Measurements from ENCODE around the gene FAM83D.
A peak's percentile ranks its signal among the peaks of the same experiment; 100 is the strongest.

Gene FAM83D

GRCh38 chr20:38926142-38926933 lies at the start of gene FAM83D:
Gene FAM83D (plus strand): TSS chr20:38926417. CDS start chr20:38926443, 26 bp downstream.
- peak; percentile 51 to 88 (median 80) for DNase-seq

GRCh38 chr20:38877483-38877882 lies 48.7 kb upstream of the FAM83D start:
- DNase-seq: no peak

- no peak for DNase-seq
Observed at GRCh38 chr20:38878866-38879265, 47.4 kb upstream of the FAM83D start.

DNA sequence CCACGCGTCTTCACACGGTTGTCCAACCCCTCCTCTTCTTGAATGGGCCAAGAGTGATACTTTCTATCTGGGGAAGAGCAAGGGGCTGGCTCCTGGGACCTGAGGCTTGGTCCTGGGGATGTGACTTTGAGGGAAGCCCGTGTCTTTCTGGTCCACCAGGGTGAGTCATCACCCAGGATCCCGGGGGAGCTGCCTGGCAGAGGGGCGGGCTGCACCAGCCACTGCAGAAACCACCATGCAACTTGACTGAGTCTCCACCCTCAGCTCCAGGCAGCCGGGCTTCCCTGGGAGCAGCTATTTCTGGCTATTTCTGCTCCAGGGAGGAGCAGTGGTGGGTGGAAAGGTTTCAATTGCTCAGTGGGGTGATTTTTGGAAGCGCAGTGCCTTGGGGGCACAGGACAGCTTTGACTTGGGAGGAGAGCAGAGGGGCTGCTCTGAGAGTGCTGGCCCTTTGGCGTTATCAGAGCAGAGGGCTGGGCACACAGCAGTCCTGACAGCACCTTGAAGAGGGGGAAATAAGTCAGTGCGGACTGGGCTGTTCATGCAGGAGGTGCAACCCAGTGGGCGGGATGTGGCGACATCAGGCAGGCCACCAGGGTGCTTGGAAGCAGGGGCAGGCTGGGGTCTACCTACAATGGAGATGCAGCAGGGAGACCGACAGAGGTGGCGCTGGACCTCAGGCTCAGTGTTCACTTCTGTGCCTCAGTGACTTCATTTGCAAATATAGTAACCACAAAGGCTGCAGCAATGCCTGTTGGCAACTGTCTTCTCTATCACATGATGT lies 45.1 kb upstream of the FAM83D start:
- no peak for DNase-seq

DNA sequence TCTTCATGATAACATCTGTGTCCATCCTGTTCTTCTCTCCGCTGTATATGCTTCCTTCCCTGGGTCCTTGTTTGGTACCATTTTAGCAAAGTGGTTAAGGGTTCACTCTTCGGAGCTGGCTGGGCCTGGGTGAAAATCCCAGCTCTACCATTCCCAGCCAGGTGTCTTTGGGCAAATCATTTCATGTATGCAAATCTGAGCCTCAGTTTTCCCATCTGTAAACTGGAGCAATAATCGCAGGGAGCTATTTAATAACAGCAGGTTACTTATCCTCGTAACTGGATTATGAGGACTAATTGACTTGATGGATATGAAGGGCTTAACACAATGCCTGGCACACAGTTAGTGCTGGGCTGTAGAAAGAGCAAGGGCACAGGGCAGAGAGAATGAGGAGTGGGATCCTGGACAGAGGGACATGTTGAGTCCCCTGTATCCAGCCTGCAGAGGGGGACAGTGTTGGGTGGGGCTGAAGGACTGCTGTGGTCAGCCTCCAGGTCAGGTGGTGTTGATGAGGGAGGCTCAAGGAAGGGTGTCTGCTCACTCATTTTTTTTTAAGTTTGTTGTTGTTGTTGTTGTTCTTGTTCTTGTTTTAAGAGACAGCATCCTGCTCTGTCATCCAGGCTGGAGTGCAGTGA lies 44.3 kb upstream of the FAM83D start:
- no peak for DNase-seq

DNA sequence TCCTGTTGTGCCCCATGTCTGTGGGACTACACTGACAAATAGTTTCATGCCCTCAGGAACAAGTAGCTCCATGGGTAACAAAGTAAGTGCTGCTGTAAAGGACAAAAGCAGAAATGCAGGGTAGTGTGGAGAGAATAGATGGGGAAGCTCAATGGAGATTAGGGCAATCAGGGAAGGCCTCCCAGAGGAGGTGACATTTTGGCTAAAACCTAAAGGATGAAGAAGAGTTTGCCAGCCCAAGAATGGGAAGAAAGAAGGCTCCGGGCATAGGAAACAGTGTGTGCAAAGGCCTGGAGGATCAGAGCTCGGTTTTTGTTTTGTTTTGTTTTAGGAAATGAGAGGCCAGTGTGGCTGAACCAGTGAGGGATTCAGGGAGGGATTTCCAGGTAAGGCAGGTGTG lies 43.6 kb upstream of the FAM83D start:
- DNase-seq: no peak

DNA sequence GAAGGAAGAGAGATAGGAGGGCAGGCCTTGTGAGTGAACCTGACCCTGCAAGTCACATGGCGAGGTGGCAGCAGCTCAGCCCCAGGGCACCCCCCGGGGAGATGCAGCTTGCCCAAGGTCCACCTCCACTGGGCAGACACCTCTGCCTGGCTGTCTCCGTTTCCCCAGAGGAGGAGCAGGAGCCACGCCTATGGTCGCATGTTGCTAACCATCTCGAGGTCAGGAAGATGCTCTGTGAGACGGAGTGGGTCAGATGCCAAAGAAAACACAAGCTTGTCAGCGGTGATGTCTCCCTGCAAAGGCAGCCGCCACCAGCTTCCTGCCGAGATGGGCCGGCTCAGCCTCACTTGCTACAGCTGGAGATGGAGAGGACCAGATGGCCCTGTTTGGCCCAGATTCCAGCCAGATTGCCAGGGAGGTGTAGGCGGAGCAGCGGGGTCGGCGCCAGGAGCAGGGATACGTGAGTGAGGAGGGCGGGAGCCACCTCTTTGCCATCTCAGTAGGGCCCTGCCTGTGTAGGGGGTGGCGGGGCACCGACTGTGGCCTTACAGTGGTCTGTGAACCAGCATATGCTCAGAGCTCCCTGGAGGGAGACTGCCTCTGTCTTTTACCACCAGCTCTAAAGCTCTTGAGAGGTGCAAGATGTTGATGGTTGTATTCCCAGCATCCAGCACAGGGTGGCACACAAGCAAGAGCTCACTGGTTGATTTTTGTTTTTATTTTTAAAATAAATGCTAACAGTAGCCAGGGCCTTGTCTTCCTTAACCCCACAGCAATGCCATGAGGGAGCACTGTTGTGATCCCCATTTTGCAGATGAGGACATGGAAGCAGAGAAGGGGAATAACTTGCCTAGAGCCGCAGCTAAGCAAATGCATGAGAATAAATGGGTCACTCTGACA lies 42.9 kb upstream of the FAM83D start:
- no peak for DNase-seq

- DNase-seq: no peak
Observed at GRCh38 chr20:38883981-38884733, 42.1 kb upstream of the FAM83D start.

DNA sequence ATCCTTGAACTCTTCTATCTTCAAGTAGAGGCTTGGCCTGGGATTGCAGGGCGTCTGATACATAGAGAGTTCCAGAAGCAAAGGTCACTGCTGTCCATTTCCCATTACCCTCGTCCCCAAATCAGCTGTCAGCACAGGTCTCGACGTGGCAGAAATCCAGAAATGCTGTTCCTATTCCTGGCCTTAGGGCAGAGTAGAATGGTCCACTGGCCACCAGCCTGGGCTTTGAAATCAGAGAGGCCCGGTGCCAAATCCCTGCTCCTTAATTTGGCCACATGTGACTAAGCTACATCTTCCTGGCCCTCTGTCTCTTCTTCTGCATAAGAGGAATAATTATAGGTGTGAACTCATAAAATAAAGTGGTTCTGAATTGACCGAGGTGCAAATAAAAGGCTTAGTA lies 40.9 kb upstream of the FAM83D start:
- DNase-seq: no peak

GRCh38 chr20:38888059-38888831 lies 38.0 kb upstream of the FAM83D start:
- DNase-seq: no peak

GRCh38 chr20:38889050-38889449 lies 37.2 kb upstream of the FAM83D start:
- no peak for DNase-seq

GRCh38 chr20:38889792-38890496 lies 36.3 kb upstream of the FAM83D start:
- DNase-seq: no peak

DNA sequence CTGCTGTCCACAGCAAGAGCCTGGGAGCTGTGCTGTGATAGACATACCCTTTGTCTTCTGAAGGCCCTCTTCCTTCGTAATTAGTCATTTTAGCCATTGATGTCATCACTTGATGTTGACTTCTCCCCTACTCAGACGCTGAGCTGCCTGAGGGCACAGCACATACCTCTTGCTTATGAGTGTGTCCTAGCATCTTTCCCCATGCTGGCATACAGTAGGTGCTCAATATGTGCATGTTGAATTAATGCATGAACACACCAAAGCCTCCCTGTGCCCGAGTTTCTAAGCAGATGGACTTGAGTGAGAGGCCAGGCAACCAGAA lies 35.8 kb upstream of the FAM83D start:
- DNase-seq: no peak

- no peak for DNase-seq
Observed at GRCh38 chr20:38892091-38892981, 33.9 kb upstream of the FAM83D start.

- no peak for DNase-seq
Observed at GRCh38 chr20:38893056-38893564, 33.1 kb upstream of the FAM83D start.

GRCh38 chr20:38893565-38894090 lies 32.6 kb upstream of the FAM83D start:
- DNase-seq: peak; percentile 54 to 78 (median 70)

DNA sequence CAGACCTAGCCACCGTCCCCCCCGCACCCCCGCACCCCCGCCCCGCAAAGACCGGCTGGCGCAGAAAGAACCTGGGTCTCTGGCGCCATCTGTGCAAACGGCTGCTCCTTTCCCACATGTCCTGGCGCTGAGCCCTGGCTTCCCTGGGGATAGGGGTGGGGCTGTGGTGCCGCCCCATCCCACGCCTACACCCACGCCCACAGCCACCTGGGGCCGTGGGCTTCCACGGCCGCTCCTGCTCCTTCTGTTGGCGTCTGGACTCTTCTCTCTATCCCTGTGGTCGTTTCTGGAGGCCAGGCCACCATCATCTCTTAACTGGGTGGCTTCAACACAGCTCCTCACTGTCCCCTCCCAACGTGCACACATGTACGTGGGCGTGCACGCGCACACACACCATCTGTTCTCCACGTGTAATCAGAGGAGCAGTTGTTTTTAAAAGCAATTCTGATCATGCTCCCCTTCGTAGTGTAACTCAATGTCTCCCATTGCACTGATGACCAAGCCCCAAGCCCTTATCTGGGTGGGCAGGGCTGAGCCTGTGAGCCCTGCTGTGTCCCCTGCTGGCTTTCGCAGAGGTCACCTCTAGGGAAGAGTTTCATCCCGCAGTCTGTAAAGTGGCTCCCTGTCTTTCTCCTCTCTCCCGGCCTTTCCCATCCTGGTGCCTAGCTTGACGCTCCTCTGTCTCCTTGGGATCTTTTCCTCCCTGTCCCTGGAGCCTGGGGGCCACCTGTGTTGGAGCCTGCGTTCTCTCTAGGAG lies 31.9 kb upstream of the FAM83D start:
- DNase-seq: no peak

All from activated naive CD4-positive, alpha-beta T cell (primary cell).